ENCODE measurements around the gene ZBP1.

The ZBP1 gene

GRCh38 chr20:57590485-57591288, 29.5 kb downstream of the ZBP1 start:
- TF ChIP-seq, protein P1, sequence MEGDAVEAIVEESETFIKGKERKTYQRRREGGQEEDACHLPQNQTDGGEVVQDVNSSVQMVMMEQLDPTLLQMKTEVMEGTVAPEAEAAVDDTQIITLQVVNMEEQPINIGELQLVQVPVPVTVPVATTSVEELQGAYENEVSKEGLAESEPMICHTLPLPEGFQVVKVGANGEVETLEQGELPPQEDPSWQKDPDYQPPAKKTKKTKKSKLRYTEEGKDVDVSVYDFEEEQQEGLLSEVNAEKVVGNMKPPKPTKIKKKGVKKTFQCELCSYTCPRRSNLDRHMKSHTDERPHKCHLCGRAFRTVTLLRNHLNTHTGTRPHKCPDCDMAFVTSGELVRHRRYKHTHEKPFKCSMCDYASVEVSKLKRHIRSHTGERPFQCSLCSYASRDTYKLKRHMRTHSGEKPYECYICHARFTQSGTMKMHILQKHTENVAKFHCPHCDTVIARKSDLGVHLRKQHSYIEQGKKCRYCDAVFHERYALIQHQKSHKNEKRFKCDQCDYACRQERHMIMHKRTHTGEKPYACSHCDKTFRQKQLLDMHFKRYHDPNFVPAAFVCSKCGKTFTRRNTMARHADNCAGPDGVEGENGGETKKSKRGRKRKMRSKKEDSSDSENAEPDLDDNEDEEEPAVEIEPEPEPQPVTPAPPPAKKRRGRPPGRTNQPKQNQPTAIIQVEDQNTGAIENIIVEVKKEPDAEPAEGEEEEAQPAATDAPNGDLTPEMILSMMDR (IDR thresholded peaks at IDR 0.05; ENCODE audit: insufficient read depth, missing control alignments), result no peak
- no peak for DNase-seq (ENCODE audit: insufficient read length, low spot score)
- no peak for FAIRE-seq

- DNase-seq (ENCODE audit: insufficient read length, low spot score) (no peak), FAIRE-seq (no peak)
- TF ChIP-seq, protein P1 (IDR thresholded peaks at IDR 0.05; ENCODE audit: insufficient read depth, missing control alignments), result no peak
Observed at GRCh38 chr20:57589728-57590484, 30.3 kb downstream of the ZBP1 start.

- FAIRE-seq (no peak), DNase-seq (ENCODE audit: insufficient read length, low spot score) (no peak)
- TF ChIP-seq, protein P1 (IDR thresholded peaks at IDR 0.05; ENCODE audit: insufficient read depth, missing control alignments), result no peak
Observed at GRCh38 chr20:57589123-57589727, 31.0 kb downstream of the ZBP1 start.

- FAIRE-seq (no peak), DNase-seq (ENCODE audit: insufficient read length, low spot score) (no peak)
- TF ChIP-seq, protein P1 (IDR thresholded peaks at IDR 0.05; ENCODE audit: insufficient read depth, missing control alignments), result no peak
Observed at GRCh38 chr20:57588596-57588995, 31.6 kb downstream of the ZBP1 start.

DNA sequence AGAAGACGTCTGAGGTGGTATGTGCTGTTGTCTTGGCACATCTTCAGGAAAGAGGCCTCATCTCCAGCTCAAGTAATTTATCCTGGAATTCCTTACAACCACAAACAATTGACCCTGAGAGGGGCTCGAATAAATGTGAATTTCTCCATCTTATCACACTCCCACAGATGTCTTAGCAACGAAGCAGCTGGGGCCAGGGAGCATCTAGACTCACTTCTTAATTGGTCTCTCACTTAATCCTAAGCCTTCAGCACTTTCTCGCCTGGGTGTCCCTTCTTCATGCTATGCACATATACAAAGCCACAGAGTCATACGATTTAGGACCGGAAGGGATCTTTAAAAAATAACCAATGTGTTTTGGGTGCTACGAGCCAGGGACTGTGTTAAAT, 32.2 kb downstream of the ZBP1 start:
- no peak for FAIRE-seq
- no peak for DNase-seq (ENCODE audit: insufficient read length, low spot score)
- TF ChIP-seq, protein P1 (IDR thresholded peaks at IDR 0.05; ENCODE audit: insufficient read depth, missing control alignments), result no peak

- TF ChIP-seq, protein P1 (IDR thresholded peaks at IDR 0.05; ENCODE audit: insufficient read depth, missing control alignments), result no peak
- no peak for FAIRE-seq
- no peak for DNase-seq (ENCODE audit: insufficient read length, low spot score)
Observed at GRCh38 chr20:57587278-57587988, 32.8 kb downstream of the ZBP1 start.

Measured in D721Med (cell line).